ENCODE measurements around the gene CFAP157.

Gene CFAP157

GRCh38 chr9:127716412-127716811 is 9.6 kb downstream of the CFAP157 start:
- FAIRE-seq, result no peak

- FAIRE-seq, result no peak
These were observed 11.0 kb downstream of the CFAP157 start for GRCh38 chr9:127717766-127718165.

GRCh38 chr9:127720031-127720864 is 13.5 kb downstream of the CFAP157 start:
- FAIRE-seq, result no peak

GRCh38 chr9:127720865-127721227 is 14.1 kb downstream of the CFAP157 start:
- no peak for FAIRE-seq

GRCh38 chr9:127721391-127721821 is 14.6 kb downstream of the CFAP157 start:
- FAIRE-seq, result no peak

- FAIRE-seq, result no peak
These were observed 15.4 kb downstream of the CFAP157 start for GRCh38 chr9:127722055-127722745.

GRCh38 chr9:127723013-127723412 is 16.2 kb downstream of the CFAP157 start:
- FAIRE-seq, result no peak

- no peak for FAIRE-seq
These were observed 16.7 kb downstream of the CFAP157 start for GRCh38 chr9:127723444-127723843.

GRCh38 chr9:127724012-127724411 is 17.2 kb downstream of the CFAP157 start:
- no peak for FAIRE-seq

- no peak for FAIRE-seq
These were observed 20.1 kb downstream of the CFAP157 start for GRCh38 chr9:127726871-127727270.

- no peak for FAIRE-seq
These were observed 22.0 kb downstream of the CFAP157 start for GRCh38 chr9:127728808-127729207.

- no peak for FAIRE-seq
These were observed 22.9 kb downstream of the CFAP157 start for GRCh38 chr9:127729522-127730256.

- FAIRE-seq, result no peak
These were observed 23.5 kb downstream of the CFAP157 start for GRCh38 chr9:127730262-127730661.

- FAIRE-seq, result no peak
These were observed 24.1 kb downstream of the CFAP157 start for GRCh38 chr9:127730799-127731410.

- no peak for FAIRE-seq
These were observed 25.1 kb downstream of the CFAP157 start for GRCh38 chr9:127731938-127732337.

GRCh38 chr9:127732444-127732843 is 25.7 kb downstream of the CFAP157 start:
- no peak for FAIRE-seq

- no peak for FAIRE-seq
These were observed 26.8 kb downstream of the CFAP157 start for GRCh38 chr9:127733614-127734013.

- no peak for FAIRE-seq
These were observed 27.5 kb downstream of the CFAP157 start for GRCh38 chr9:127734247-127734746.

GRCh38 chr9:127734747-127735529 is 28.1 kb downstream of the CFAP157 start, which contains the start of gene TOR2A:
Gene TOR2A, minus strand, starts transcription at chr9:127735294. Its CDS starts 24 bp downstream, at chr9:127735270.
- peak; percentile 89 for FAIRE-seq

GRCh38 chr9:127735530-127736185 is 28.9 kb downstream of the CFAP157 start:
- FAIRE-seq, result no peak

GRCh38 chr9:127738666-127739065 is 31.9 kb downstream of the CFAP157 start:
- no peak for FAIRE-seq

Data from endometrium (tissue), 2 donors.